ENCODE data around the gene LRRC3C.

- peak; percentile 53; the same call in 1 of the 2 replicates for TF ChIP-seq TAF1 (IDR thresholded peaks at IDR 0.05; ENCODE audit: low read depth, low read length)
- no peak for TF ChIP-seq POLR2AphosphoS5 (IDR thresholded peaks at IDR 0.05; ENCODE audit: low read depth, low read length)
- peak; percentile 59 for TF ChIP-seq POLR2A (IDR thresholded peaks at IDR 0.05; ENCODE audit: low read depth, low read length)
Observed at GRCh38 chr17:39927101-39927928, at the start of gene LRRC3C, which contains the start of gene ORMDL3.

Measured in GM12891 (cell line).